Kidney (tissue), 14 donors: ENCODE measurements around the gene CD58. TPM values are rescaled to one million over a fixed set of nuclear protein-coding genes. Genes with fewer than 3 reads are reported as not detected.

ENCODE experiments used
- DNase-seq, 5 donors: peaks; one replicate each; pipeline ENCODE4 v3.0.0-alpha.2; 2013 to 2020
- FAIRE-seq: peaks from 2 replicates; lab custom pipeline; 2012; peaks lifted over from hg19 to GRCh38; lab: Jason Lieb, UNC
- H3K27ac ChIP-seq, 2 donors: one replicate each; pipeline ENCODE4 v1.7.0; 2013; ENCODE audit warnings: low read depth in 2 of 2, low read length in 2 of 2, inconsistent platforms in 1 of 2
- H3K27me3 ChIP-seq: one replicate; pipeline ENCODE4 v1.7.1; 2013; ENCODE audit warnings: low read length, inconsistent platforms; ENCODE audit not compliant: control insufficient read depth, insufficient read depth
- H3K36me3 ChIP-seq, 3 donors: one replicate each; pipeline versions ENCODE4 v1.7.0 to v1.7.1; 2013; ENCODE audit warnings: low read length in 3 of 3, control low read depth in 1 of 3, inconsistent platforms in 1 of 3; ENCODE audit not compliant: insufficient read depth in 3 of 3, control insufficient read depth in 2 of 3
- H3K4me1 ChIP-seq, 3 donors: one replicate each; pipeline versions ENCODE4 v1.7.0 to v1.7.1; 2013; ENCODE audit warnings: low read length in 3 of 3, inconsistent platforms in 1 of 3, low read depth in 1 of 3; ENCODE audit not compliant: control insufficient read depth in 2 of 3, insufficient read depth in 2 of 3
- H3K4me3 ChIP-seq, 3 donors: one replicate each; pipeline versions ENCODE4 v1.7.0 to v1.8.1; 2013; ENCODE audit warnings: low read length in 3 of 3, control low read depth in 1 of 3, inconsistent platforms in 1 of 3
- H3K9ac ChIP-seq, 3 donors: one replicate each; pipeline versions ENCODE4 v1.7.0 to v1.7.1; 2013; ENCODE audit warnings: low read length in 3 of 3, control low read depth in 1 of 3, inconsistent platforms in 1 of 3
- H3K9me3 ChIP-seq, 3 donors: one replicate each; pipeline versions ENCODE4 v1.7.0 to v1.7.1; 2013; ENCODE audit warnings: low read length in 3 of 3, control low read depth in 1 of 3, inconsistent platforms in 1 of 3; ENCODE audit not compliant: control insufficient read depth in 2 of 3, insufficient read depth in 1 of 3
- intact Hi-C: fragments of 100-400 bp; cut with DNase I; formaldehyde crosslinking; loops from one replicate; pipeline ENCODE4 v1.11.1; 2022
- polyA plus RNA-seq: library from polyadenylated mRNA; stranded (reverse); fragments of 350-450 nt; fragmentation: Illumina TruSeq; extraction: RNeasy Lipid Tissue Mini Kit (QIAGEN cat#74804); gene quantifications from one replicate; pipeline ENCODE4 v1.2.3, GENCODE V29; 2014; ENCODE audit warnings: low read depth, low replicate concordance; ENCODE audit not compliant: insufficient read depth
- total RNA-seq: library from RNA; stranded (reverse); fragmentation: NEBNext Ultra II Directional; extraction: Animal tissue kit (Norgen Biotek cat#: 25700); gene quantifications from one replicate; pipeline ENCODE4 v1.2.1, GENCODE V29; 2021
- TF ChIP-seq, protein P1 (sequence below): IDR thresholded peaks from 3 replicates; pipeline ENCODE4 v1.5.1; 2012; ENCODE audit warnings: mild to moderate bottlenecking, moderate library complexity, borderline replicate concordance; ENCODE audit not compliant: insufficient read depth; ENCODE audit errors: extremely low read depth
- donor health status: control.
- donor health status: control.
- donor health status: control.
- donor health status: control.
- donor health status: control.
- donor health status: DM: yes; HTN: yes; CAD: no.
- donor health status: Normal renal cell carcinoma (clear cell type).

CD58 gene
- total and polyA plus RNA-seq, 2 donors from 2014 or later, result 27.4 to 36.6 TPM

DNA sequence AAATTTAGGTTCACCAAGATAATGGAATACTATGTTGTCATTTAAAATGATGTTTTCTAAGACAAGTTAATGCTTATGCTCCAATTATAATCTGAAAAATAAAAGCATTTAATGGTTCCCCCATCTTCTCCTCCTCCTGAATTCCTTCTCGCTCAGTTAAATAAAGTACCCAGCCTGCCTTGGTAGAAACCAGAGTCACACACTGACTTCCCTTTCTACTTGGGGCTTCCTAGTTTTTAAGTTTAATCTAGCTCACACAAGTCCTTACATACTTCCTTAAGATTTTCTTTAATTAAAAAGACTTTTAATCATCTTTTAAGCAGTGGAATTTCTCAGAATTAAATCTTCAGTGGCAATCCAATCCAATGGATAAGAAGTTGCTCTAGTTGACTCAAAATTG is 32.9 kb downstream of the CD58 start:
- Histone ChIP-seq H3K9me3 (no peaks in the 10 kb centered on the region), H3K4me1 (no peaks in the 10 kb centered on the region), H3K9ac (no peak overlapping the region), H3K36me3 (peaks cover 0 to 3% (median under 1%) of the 10 kb centered on the region in 3 donors), H3K27ac (no peak overlapping the region), H3K4me3 (no peak overlapping the region), H3K27me3 (no peaks in the 10 kb centered on the region)
- intact Hi-C loops, result no loop called here
- FAIRE-seq, result no peak
- TF ChIP-seq, protein P1, sequence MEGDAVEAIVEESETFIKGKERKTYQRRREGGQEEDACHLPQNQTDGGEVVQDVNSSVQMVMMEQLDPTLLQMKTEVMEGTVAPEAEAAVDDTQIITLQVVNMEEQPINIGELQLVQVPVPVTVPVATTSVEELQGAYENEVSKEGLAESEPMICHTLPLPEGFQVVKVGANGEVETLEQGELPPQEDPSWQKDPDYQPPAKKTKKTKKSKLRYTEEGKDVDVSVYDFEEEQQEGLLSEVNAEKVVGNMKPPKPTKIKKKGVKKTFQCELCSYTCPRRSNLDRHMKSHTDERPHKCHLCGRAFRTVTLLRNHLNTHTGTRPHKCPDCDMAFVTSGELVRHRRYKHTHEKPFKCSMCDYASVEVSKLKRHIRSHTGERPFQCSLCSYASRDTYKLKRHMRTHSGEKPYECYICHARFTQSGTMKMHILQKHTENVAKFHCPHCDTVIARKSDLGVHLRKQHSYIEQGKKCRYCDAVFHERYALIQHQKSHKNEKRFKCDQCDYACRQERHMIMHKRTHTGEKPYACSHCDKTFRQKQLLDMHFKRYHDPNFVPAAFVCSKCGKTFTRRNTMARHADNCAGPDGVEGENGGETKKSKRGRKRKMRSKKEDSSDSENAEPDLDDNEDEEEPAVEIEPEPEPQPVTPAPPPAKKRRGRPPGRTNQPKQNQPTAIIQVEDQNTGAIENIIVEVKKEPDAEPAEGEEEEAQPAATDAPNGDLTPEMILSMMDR, result no peak
- DNase-seq, result no peak

DNA sequence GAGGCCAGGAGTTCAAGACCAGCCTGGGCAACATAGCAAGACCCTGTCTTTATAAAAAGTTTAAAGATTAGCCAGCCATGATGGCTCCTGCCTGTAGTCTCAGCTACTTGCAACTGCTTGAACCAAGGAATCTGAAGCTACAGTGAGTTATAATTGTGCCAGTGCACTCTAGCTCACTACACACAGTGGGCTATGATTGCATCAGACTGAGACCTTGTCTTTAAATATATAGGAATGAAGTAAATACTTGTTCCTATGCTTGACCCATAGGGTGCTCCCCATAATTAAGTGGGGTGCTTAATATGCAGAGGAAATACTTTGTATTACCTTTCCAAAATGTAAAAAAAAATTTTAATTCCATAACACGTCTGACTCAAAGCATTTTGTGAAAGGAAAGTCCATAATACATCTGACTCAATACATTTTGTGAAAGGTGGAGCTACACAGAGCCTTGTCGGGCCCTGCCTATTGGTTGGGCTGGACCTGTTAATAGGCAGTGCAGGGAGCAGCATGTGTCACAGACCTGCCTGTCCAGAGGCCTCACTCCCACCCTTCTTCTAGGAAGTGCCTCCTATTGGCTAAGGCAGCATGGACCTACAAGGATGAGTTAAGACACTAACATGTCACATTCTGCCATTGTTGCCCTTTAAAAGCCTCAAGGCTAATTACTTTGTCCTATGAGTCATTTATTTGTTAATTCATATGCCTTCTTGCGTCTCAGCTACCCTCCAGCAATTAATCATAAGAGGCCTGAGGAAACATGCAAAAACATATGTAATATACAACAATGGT is 33.6 kb downstream of the CD58 start:
- DNase-seq (no peak), FAIRE-seq (no peak)
- Histone ChIP-seq H3K27me3 (no peaks in the 10 kb centered on the region), H3K36me3 (peaks cover 0 to 4% (median 0%) of the 10 kb centered on the region in 3 donors), H3K4me3 (no peak overlapping the region), H3K4me1 (no peaks in the 10 kb centered on the region), H3K27ac (no peak overlapping the region), H3K9me3 (no peaks in the 10 kb centered on the region), H3K9ac (no peak overlapping the region)
- intact Hi-C loops, result no loop called here
- TF ChIP-seq, protein P1, result no peak

DNA sequence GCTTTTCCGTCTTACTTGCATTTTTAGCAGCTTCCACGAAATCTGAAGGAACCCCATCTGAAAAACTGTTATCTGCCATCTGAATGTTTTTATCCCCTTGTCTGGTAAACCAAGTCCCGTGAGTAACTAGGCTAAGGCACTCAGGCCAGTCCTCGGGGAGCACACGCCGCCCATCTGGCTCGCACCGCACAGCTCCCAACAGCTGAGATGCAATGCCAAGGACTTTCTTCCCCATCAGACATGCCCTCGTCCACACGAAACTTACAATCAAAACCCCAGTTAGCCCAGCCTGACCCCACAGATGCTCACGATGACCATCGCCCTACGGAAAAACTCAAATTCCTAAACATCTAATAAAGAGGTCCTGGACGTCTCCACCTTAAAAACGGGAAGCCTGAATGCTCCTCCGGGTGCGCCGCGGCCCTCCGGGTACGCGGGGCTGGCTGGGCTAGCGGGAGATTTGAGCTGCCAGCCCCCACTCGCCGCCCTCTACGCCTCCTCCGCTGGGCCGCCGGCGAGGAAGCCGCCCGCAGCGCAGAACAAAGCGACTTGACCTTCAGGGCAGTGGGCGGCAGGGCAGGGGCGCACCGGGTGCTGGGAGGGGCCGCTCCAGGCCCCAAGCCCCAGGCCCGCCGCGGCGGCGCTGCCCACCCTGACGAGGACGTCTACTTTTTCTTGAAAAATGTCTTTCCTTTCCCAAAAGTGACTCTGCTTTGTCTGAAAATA is 36.6 kb downstream of the CD58 start:
- intact Hi-C loops, result no loop called here
- peak in 2 of 5 donors; percentile 13 to 20 for DNase-seq
- no peaks in the 10 kb centered on the region for H3K27me3 ChIP-seq
- no peak overlapping the region for H3K4me3 ChIP-seq
- H3K36me3 ChIP-seq, result peaks cover 0 to 6% (median 0%) of the 10 kb centered on the region in 3 donors
- H3K4me1 ChIP-seq, result no peaks in the 10 kb centered on the region
- H3K9me3 ChIP-seq, result no peaks in the 10 kb centered on the region
- FAIRE-seq, result no peak
- TF ChIP-seq, protein P1, result no peak
- H3K27ac ChIP-seq, result no peak overlapping the region
- H3K9ac ChIP-seq, result no peak overlapping the region
